GM18870 (cell line): ENCODE data around the gene CHST1.

Source experiments
- ATAC-seq: cut with Tn5 transposase; IDR thresholded peaks from one replicate; pipeline ENCODE4 v1.9.1; 2021; ENCODE audit warnings: moderate library complexity; ENCODE audit not compliant: unreplicated experiment

CHST1 gene

DNA sequence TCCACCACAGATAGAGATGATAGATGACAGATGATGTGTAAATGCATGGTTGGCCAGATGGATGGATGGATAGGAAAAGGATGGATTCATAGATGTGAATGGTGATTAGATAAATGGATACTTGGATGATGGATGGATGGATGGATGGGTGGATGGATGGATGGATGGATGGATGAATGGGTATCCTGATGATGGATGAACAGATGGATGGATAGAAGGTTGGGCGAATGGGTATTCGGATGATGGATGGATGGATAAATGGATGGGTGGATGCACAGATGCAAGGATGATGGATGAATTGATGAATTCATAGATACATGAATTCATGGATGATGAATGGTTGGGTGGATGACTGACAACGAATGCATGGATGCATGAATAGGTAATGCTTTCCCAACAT, 56.1 kb downstream of the CHST1 start:
- no peak for ATAC-seq

DNA sequence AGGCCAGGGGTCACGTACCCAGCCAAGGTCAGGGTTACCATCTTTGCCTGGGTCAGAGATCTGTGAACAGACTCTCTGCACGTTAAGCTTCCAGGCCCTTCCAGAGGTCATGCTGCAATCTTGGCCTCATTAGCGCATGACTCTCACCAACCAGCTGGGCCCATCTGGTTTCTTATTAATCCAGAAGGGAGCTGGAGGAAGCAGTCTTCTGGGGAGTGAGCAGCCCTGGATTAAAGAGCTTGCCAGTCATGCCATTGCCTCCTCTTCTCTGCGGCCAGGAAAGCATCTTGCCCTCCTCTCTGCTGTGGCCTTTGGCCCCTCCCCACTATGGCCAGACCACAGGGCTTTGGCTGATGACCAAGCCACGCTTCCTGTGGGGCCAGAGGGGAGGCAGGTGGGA, 57.4 kb downstream of the CHST1 start:
- no peak for ATAC-seq

DNA sequence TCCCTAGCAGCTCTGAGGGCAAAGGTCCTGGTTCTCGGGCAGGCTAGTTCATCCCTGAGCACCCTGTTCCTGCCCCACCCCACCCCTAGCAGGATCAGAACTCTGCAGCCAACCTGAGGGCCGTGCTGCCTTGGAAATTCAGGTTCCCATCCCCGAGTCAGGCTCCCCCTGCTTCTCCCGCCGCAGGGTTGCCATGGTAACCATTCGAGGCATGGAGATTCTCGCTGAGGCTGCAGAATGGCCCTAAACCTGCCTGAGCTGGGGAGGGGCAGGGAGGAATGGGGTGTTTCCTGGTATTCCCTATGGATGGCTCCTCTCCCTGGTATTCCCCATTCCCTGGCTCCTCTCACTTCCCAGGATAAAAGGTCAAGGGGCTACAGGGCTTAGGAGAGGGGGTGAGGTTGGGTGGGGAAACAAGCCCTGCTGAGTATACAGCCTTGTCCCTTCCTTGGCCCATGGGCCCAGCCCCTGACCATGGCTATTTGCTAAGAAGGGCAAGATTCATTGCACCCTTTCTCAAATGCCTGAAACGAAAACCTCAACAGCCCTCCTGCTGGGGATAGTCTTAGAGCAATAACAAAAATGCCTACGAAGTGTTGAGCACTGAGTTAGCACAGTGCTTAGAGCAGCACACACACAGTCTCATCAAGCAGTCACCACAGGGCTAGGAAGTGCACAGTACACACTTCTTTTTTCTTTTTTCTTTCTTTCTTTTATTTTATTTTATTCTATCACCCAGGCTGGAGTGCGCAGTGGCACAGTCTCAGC, 58.7 kb downstream of the CHST1 start:
- ATAC-seq: no peak

DNA sequence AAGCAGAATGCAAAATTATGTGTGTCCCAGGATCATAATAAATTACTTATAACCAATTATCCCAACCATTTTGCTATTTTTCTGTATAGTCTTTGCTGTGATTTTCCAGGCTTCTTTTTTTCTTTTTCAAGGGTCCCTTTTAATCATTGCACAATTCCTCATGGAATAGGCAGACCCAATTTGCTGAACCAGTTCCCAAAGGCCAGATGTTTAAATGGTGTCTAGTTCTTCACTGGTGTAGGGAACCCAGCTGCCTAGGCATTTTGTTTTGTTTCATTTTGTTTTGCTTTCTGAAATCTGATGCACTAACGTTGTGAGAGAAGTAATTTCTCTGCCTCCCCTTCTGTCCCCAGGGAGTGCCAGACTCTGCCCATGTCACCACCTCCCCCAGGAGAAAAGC, 60.4 kb downstream of the CHST1 start:
- no peak for ATAC-seq

DNA sequence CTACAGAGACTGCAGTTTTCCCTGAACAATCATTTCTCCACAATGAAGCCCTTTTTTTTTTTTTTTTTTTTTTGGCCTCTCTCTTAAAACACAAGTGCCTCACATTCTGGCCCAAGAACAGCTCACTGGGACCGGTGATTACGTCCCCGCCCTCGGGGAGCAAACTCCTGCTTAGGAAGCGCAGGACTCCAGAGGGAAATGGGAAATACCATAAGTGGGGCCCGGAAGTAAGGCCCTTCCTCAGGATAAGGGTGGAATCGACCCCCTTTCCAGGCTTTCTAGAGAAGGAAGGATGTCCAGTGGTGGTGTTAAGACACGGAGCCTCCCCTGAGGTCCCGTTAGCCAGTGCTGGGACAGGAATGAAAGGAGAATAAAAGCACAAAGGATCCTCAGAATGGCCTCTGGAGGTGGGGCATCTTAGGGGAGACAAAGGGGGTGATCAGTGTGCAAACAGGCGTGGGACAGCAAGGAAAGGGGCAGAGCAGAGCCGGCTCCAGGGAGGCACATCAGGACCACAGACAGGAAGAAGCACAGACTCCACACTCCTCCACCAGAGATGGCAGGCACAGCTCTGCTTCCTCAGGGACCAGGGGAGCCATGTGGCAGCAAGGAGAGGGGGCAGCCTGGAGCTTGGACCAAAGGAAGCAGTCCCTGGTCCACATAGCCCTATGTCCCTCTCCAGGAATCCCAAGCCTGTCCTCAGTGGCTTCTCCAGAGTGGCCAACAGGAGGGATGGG, 61.3 kb downstream of the CHST1 start:
- ATAC-seq: no peak

DNA sequence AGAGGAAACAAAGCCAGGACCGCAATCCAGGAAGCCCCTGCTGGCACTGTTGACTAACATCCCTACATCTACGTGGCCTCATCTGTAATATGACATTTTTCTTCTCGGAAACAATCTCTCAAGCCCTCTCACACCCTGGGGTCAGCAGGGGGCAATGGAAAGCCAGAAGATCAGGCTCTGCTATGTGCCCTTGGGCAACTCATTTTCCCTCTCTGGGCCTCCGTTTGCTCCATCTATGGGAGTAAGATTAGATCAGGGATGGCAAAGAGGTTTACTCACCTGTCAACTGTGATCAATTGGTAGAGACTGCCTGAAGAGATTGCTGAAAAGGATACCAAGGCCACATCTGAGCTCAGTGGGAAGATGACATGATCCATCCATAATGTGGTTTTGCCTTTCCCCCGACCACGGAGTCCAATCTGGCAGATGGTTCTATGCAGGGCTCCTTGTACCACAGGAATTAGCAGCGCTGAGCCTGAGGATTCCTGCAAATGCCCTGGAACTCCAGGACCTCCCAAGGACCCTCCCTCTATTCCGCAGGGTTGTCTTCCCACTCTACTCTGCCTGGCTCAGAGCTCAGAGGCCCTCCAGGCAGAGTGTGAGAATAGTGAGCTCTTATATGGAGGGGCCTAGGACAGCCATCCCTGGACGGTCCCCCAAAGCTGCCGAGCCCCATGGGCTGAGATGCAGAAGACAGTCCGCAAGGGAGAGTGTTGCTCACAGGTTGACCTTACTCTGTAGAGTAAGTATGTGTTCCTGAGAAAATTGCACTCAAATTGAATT, 66.1 kb downstream of the CHST1 start:
- no peak for ATAC-seq
